Endothelial cell of umbilical vein (primary cell): Measurements from ENCODE around the gene AUTS2. TPM values are rescaled to one million over a fixed set of nuclear protein-coding genes. Genes with fewer than 3 reads are reported as not detected.

Experiments
- BruUV-seq: library from RNA; stranded (reverse); fragments of 400-500 nt; replicated peaks from 2 replicates; lab custom pipeline; 2021; lab: Mats Ljungman, UMichigan
- CTCF ChIA-PET: fragments of 300-600, 350-600 bp; sonication (Branson Sonifier 250); formaldehyde crosslinking; loops from one replicate; lab custom pipeline; 2021; ENCODE audit warnings: antibody characterized with exemption, inconsistent platforms; lab: Charles Lee
- POLR2A ChIA-PET: fragments of 300-600, 350-600 bp; sonication (Branson Sonifier 250); formaldehyde crosslinking; loops from one replicate; lab custom pipeline; 2021; ENCODE audit warnings: antibody characterized with exemption, inconsistent platforms; lab: Charles Lee
- DNase-seq: peaks from one replicate; pipeline ENCODE4 v3.0.0-alpha.2; 2011; ENCODE audit warnings: low read depth, low spot score
- FAIRE-seq: peaks from 2 replicates; lab custom pipeline; 2011; peaks lifted over from hg19 to GRCh38; lab: Jason Lieb, UNC
- H2AFZ ChIP-seq: 2 replicates; pipeline ENCODE4 v1.6.0; 2012; ENCODE audit warnings: low read depth, low read length, control low read depth, inconsistent platforms
- H3K27ac ChIP-seq: 2 replicates; pipeline ENCODE4 v1.5.1; 2011; ENCODE audit warnings: low read depth, mild to moderate bottlenecking, control low read depth, low read length, moderate library complexity; ENCODE audit not compliant: insufficient read depth
- H3K27me3 ChIP-seq, 2 experiments: 2 replicates each; pipeline versions ENCODE4 v1.6.0 to v1.6.1; 2011; ENCODE audit warnings: low read length in 2 of 2, mixed read lengths in 1 of 2; ENCODE audit not compliant: control insufficient read depth in 2 of 2, insufficient read depth in 2 of 2
- H3K36me3 ChIP-seq, 2 experiments: 2 replicates in 1 of 2; 3 replicates in 1 of 2; pipeline ENCODE4 v1.5.1; 2011; ENCODE audit warnings: low read length in 2 of 2, mild to moderate bottlenecking in 1 of 2, moderate library complexity in 1 of 2; ENCODE audit not compliant: control insufficient read depth in 2 of 2, insufficient read depth in 2 of 2; ENCODE audit errors: extremely low read depth in 1 of 2
- H3K4me1 ChIP-seq: 3 replicates; pipeline ENCODE4 v1.5.1; 2011; ENCODE audit warnings: mild to moderate bottlenecking, low read length; ENCODE audit not compliant: control insufficient read depth, insufficient read depth; ENCODE audit errors: extremely low read depth
- H3K4me2 ChIP-seq: 2 replicates; pipeline ENCODE4 v1.6.1; 2011; ENCODE audit warnings: low read length, control low read depth, mixed read lengths; ENCODE audit not compliant: insufficient read depth
- H3K4me3 ChIP-seq, 3 experiments: fragments of 200-600 bp in 1 of 3; sonication (generic), shearing (Covaris generic) in 1 of 3; replicated peaks in 1 of 3; 2 replicates each; pipeline ENCODE4 v1.5.1; 2011 to 2016; ENCODE audit warnings: control low read depth in 3 of 3, low read length in 3 of 3, mild to moderate bottlenecking in 2 of 3, inconsistent platforms in 1 of 3, low read depth in 1 of 3, moderate library complexity in 1 of 3; ENCODE audit not compliant: insufficient read depth in 1 of 3
- H3K79me2 ChIP-seq: 2 replicates; pipeline ENCODE4 v1.6.0; 2012; ENCODE audit warnings: low read length, inconsistent platforms; ENCODE audit not compliant: control insufficient read depth, insufficient read depth
- H3K9ac ChIP-seq: replicated peaks from 2 replicates; pipeline ENCODE3; 2011; ENCODE audit warnings: low read length, control low read depth; ENCODE audit not compliant: insufficient read depth; ENCODE audit errors: extremely low read depth
- H3K9me1 ChIP-seq: replicated peaks from 3 replicates; pipeline ENCODE4 v1.6.0; 2011; ENCODE audit warnings: mild to moderate bottlenecking, low read length; ENCODE audit not compliant: control insufficient read depth, insufficient read depth; ENCODE audit errors: extremely low read depth
- H3K9me3 ChIP-seq: replicated peaks from 2 replicates; pipeline ENCODE4 v1.5.1; 2012; ENCODE audit warnings: low read length, inconsistent platforms; ENCODE audit not compliant: control insufficient read depth, insufficient read depth
- H4K20me1 ChIP-seq: replicated peaks from 2 replicates; pipeline ENCODE3; 2011; ENCODE audit warnings: mild to moderate bottlenecking, low read length; ENCODE audit not compliant: control insufficient read depth, insufficient read depth; ENCODE audit errors: extremely low read depth
- EZH2 ChIP-seq: IDR thresholded peaks from 2 replicates; pipeline ENCODE4 v1.6.1; 2012; ENCODE audit warnings: borderline replicate concordance, low read depth, mild to moderate bottlenecking, moderate library complexity, low read length, inconsistent platforms; ENCODE audit not compliant: severe bottlenecking
- FOS ChIP-seq: IDR thresholded peaks from 2 replicates; pipeline ENCODE4 v1.6.1; 2011; ENCODE audit warnings: mild to moderate bottlenecking, low read length, moderate library complexity, borderline replicate concordance; ENCODE audit not compliant: insufficient read depth
- GATA2 ChIP-seq: IDR thresholded peaks from 2 replicates; pipeline ENCODE4 v1.7.0; 2011; ENCODE audit warnings: low read depth, mild to moderate bottlenecking, moderate library complexity, mixed read lengths, low read length; ENCODE audit not compliant: insufficient read length, insufficient read depth
- JUN ChIP-seq: IDR thresholded peaks from 2 replicates; pipeline ENCODE4 v1.6.1; 2011; ENCODE audit warnings: borderline replicate concordance, low read depth; ENCODE audit not compliant: insufficient read length, insufficient read depth
- MAX ChIP-seq: IDR thresholded peaks from 2 replicates; pipeline ENCODE4 v1.6.1; 2011; ENCODE audit not compliant: insufficient read depth, insufficient read length
- MYC ChIP-seq: IDR thresholded peaks from one replicate; pipeline ENCODE4 v1.6.1; 2011; ENCODE audit warnings: mild to moderate bottlenecking, low read depth, low read length
- POLR2A ChIP-seq: IDR thresholded peaks from 2 replicates; pipeline ENCODE4 v1.6.1; 2012; ENCODE audit warnings: low read depth, mild to moderate bottlenecking, control low read depth, low read length
- POLR2AphosphoS5 ChIP-seq: IDR thresholded peaks from 2 replicates; pipeline ENCODE4 v1.6.1; 2012; ENCODE audit warnings: low read depth, mild to moderate bottlenecking, control low read depth, low read length, moderate library complexity; ENCODE audit not compliant: insufficient read depth
- dilution Hi-C: fragments of 300-500 bp; cut with MboI; formaldehyde crosslinking; loops from one replicate; pipeline ENCODE4 v1.15.0; 2019; ENCODE audit warnings: low sequenced_read_pairs; ENCODE audit not compliant: extremely low pct_ligation_motif_present
- intact Hi-C: fragments of 100-400 bp; cut with micrococcal nuclease; formaldehyde crosslinking; loops from one replicate; pipeline ENCODE4 v1.10.0; 2022
- polyA plus RNA-seq, 4 experiments: library from polyadenylated mRNA; depleted of rRNA in 3 of 4; stranded (reverse) in 3 of 4; unstranded in 1 of 4; fragments of >200 nt; gene quantifications; 2 replicates each; pipeline versions ENCODE4 v1.2.1 to v1.2.3, GENCODE V29; 2011 to 2012; ENCODE audit warnings: missing spikeins in 1 of 4
- total RNA-seq: library from RNA; stranded (reverse); gene quantifications from 2 replicates; pipeline ENCODE4 v1.2.3, GENCODE V29; 2021
- TF ChIP-seq, protein P1 (sequence below), 2 donors: IDR thresholded peaks; 1 replicate in 1 of 2; 2 replicates in 1 of 2; pipeline ENCODE4 v1.5.1; 2011; ENCODE audit warnings: low read length in 2 of 2, mild to moderate bottlenecking in 2 of 2, moderate library complexity in 2 of 2, control low read depth in 1 of 2, inconsistent platforms in 1 of 2, low read depth in 1 of 2; ENCODE audit not compliant: insufficient read depth in 1 of 2; ENCODE audit errors: extremely low read depth in 1 of 2

Gene AUTS2
- total and polyA plus RNA-seq, 2 donors (not counting 3 experiments of a cell fraction or from before 2014, with no cell fraction given), result 0.59 to 8.0 TPM

GRCh38 chr7:69657985-69658384 lies 59.7 kb downstream of the AUTS2 start:
- no peak for FAIRE-seq
- Histone ChIP-seq H3K9me3 (no peaks in the 10 kb centered on the region), H3K27me3 (no peaks in the 10 kb centered on the region), H3K4me2 (no peak overlapping the region), H4K20me1 (no peaks in the 10 kb centered on the region), H3K9me1 (no peaks in the 10 kb centered on the region), H3K9ac (no peak overlapping the region), H3K36me3 (no peaks in the 10 kb centered on the region), H3K79me2 (no peaks in the 10 kb centered on the region), H3K4me3 (no peak overlapping the region), H3K4me1 (no peaks in the 10 kb centered on the region), H2AFZ (no peak overlapping the region), H3K27ac (no peak overlapping the region)
- TF ChIP-seq JUN (no peak), MAX (no peak), POLR2AphosphoS5 (no peak), FOS (no peak), POLR2A (no peak), GATA2 (no peak), EZH2 (no peak), MYC (no peak)
- TF ChIP-seq, protein P1, sequence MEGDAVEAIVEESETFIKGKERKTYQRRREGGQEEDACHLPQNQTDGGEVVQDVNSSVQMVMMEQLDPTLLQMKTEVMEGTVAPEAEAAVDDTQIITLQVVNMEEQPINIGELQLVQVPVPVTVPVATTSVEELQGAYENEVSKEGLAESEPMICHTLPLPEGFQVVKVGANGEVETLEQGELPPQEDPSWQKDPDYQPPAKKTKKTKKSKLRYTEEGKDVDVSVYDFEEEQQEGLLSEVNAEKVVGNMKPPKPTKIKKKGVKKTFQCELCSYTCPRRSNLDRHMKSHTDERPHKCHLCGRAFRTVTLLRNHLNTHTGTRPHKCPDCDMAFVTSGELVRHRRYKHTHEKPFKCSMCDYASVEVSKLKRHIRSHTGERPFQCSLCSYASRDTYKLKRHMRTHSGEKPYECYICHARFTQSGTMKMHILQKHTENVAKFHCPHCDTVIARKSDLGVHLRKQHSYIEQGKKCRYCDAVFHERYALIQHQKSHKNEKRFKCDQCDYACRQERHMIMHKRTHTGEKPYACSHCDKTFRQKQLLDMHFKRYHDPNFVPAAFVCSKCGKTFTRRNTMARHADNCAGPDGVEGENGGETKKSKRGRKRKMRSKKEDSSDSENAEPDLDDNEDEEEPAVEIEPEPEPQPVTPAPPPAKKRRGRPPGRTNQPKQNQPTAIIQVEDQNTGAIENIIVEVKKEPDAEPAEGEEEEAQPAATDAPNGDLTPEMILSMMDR (IDR thresholded peaks at IDR 0.05; ENCODE audit: extremely low read depth in 1 of 2, insufficient read depth in 1 of 2, low read depth in 1 of 2, low read length in 2 of 2), result no peak
- dilution Hi-C loops, result no loop called here
- DNase-seq, result no peak
- no TSS peak for BruUV-seq
- intact Hi-C loops, result no loop called here
- ChIA-PET CTCF (no interaction called here), POLR2A (no interaction called here)
